Parathyroid adenoma (tissue), 2 donors: ENCODE results near the gene C5orf34.
"Not testable (repeated sequence)": the region's sequence is repeated elsewhere in the genome, so short reads cannot be mapped to it uniquely, and the experiment has no call there.

ENCODE experiments used
- H2AFZ ChIP-seq: fragments of 300-600 bp; sonication (generic); one replicate; pipeline ENCODE4 v1.7.0; 2017; ENCODE audit warnings: antibody characterized with exemption, mild to moderate bottlenecking
- H3K27ac ChIP-seq: fragments of 300-600 bp; sonication (generic); one replicate; pipeline ENCODE4 v1.7.0; 2017
- H3K27me3 ChIP-seq: fragments of 300-600 bp; sonication (generic); one replicate; pipeline ENCODE4 v1.7.0; 2017; ENCODE audit warnings: low read length; ENCODE audit not compliant: control insufficient read depth, insufficient read depth
- H3K36me3 ChIP-seq: fragments of 300-600 bp; sonication (generic); one replicate; pipeline ENCODE4 v1.7.0; 2017; ENCODE audit warnings: low read length; ENCODE audit not compliant: control insufficient read depth, insufficient read depth
- H3K4me1 ChIP-seq: fragments of 300-600 bp; sonication (generic); one replicate; pipeline ENCODE4 v1.7.0; 2017; ENCODE audit warnings: control low read depth
- H3K4me2 ChIP-seq: fragments of 300-600 bp; sonication (generic); one replicate; pipeline ENCODE4 v1.7.0; 2017; ENCODE audit warnings: low read length
- H3K4me3 ChIP-seq: fragments of 300-600 bp; sonication (generic); one replicate; pipeline ENCODE4 v1.7.0; 2017; ENCODE audit warnings: low read depth, low read length
- H3K79me2 ChIP-seq: fragments of 300-600 bp; sonication (generic); one replicate; pipeline ENCODE4 v1.7.0; 2017; ENCODE audit warnings: control low read depth
- H3K9ac ChIP-seq: fragments of 300-600 bp; sonication (generic); one replicate; pipeline ENCODE4 v1.7.0; 2017; ENCODE audit warnings: mild to moderate bottlenecking
- H3K9me3 ChIP-seq: fragments of 300-600 bp; sonication (generic); one replicate; pipeline ENCODE4 v1.7.0; 2017; ENCODE audit warnings: low read length; ENCODE audit not compliant: control insufficient read depth
- TF ChIP-seq, protein P1 (sequence below): fragments of 300-600 bp; sonication (generic); IDR thresholded peaks from one replicate; pipeline ENCODE4 v1.7.0; 2017; ENCODE audit warnings: antibody characterized with exemption, mild to moderate bottlenecking
- donor health status: primary hyperparathyroidism.

Gene C5orf34

DNA sequence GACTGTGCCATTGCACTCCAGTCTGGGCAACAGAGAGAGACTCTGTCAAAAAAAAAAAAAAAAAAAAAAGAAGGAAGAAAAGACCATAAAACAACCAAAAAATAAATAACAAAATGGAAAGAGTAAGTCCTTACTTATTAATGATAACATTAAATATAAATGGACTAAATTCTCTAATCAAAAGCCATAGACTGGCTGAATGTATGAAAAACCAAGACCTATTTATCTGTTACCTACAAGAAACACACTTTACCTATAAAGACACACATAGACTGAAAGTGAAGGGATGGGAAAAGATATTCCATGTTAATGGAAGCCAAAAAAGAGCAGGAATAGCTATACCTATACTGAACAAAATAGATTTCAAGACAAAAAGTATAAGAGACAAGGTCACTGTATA is 47.8 kb downstream of the C5orf34 start:
- Histone ChIP-seq H3K4me2 (no peak overlapping the region), H3K9ac (no peak overlapping the region), H3K79me2 (peaks cover 9% of the 10 kb centered on the region), H3K36me3 (no peaks in the 10 kb centered on the region), H3K27ac (no peak overlapping the region), H2AFZ (no peak overlapping the region), H3K27me3 (no peaks in the 10 kb centered on the region), H3K9me3 (no peaks in the 10 kb centered on the region), H3K4me3 (no peak overlapping the region), H3K4me1 (no peaks in the 10 kb centered on the region)
- TF ChIP-seq, protein P1, sequence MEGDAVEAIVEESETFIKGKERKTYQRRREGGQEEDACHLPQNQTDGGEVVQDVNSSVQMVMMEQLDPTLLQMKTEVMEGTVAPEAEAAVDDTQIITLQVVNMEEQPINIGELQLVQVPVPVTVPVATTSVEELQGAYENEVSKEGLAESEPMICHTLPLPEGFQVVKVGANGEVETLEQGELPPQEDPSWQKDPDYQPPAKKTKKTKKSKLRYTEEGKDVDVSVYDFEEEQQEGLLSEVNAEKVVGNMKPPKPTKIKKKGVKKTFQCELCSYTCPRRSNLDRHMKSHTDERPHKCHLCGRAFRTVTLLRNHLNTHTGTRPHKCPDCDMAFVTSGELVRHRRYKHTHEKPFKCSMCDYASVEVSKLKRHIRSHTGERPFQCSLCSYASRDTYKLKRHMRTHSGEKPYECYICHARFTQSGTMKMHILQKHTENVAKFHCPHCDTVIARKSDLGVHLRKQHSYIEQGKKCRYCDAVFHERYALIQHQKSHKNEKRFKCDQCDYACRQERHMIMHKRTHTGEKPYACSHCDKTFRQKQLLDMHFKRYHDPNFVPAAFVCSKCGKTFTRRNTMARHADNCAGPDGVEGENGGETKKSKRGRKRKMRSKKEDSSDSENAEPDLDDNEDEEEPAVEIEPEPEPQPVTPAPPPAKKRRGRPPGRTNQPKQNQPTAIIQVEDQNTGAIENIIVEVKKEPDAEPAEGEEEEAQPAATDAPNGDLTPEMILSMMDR: no peak

DNA sequence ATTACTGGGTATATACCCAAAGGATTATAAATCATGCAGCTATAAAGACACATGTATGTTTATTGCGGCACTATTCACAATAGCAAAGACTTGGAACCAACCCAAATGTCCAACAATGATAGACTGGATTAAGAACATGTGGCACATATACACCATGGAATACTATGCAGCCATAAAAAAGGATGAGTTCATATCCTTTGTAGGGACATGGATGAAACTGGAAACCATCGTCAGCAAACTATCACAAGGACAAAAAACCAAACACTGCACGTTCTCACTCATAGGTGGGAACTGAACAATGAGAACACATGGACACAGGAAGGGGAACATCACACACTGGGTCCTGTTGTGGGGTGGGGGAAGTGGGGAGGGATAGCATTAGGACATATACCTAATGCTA is 49.5 kb downstream of the C5orf34 start:
- not testable (repeated sequence) for H3K27ac ChIP-seq, H3K9me3 ChIP-seq, H3K36me3 ChIP-seq, H3K4me1 ChIP-seq, H3K27me3 ChIP-seq, H3K4me3 ChIP-seq, H3K4me2 ChIP-seq, H3K79me2 ChIP-seq, H3K9ac ChIP-seq, H2AFZ ChIP-seq

GRCh38 chr5:43461066-43461465 is 53.9 kb downstream of the C5orf34 start:
- no peaks in the 10 kb centered on the region for H3K36me3 ChIP-seq
- H2AFZ ChIP-seq: no peak overlapping the region
- peaks cover 5% of the 10 kb centered on the region for H3K79me2 ChIP-seq
- H3K4me2 ChIP-seq: no peak overlapping the region
- no peaks in the 10 kb centered on the region for H3K9me3 ChIP-seq
- TF ChIP-seq, protein P1: no peak
- no peaks in the 10 kb centered on the region for H3K4me1 ChIP-seq
- H3K27ac ChIP-seq: no peak overlapping the region
- no peak overlapping the region for H3K9ac ChIP-seq
- H3K27me3 ChIP-seq: no peaks in the 10 kb centered on the region
- no peak overlapping the region for H3K4me3 ChIP-seq

DNA sequence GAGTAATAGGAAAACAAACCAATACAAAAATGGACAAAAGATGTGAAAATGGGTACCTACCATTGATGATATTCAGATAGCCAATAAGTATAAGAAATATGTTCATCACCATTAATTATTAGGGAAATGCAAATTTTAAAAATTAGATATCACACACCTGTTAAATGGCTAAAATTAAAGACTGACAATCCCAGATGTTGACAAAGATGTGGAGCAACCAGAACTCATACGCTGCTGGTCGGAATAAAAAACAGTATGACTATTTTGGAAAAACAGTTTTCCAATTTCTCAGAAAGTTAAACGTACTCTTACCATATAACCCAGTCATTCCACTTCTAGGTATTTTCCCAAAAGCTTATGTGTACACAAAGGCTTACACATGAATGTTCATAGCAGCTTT is 58.4 kb downstream of the C5orf34 start:
- no peaks in the 10 kb centered on the region for H3K27me3 ChIP-seq
- no peaks in the 10 kb centered on the region for H3K9me3 ChIP-seq
- H3K27ac ChIP-seq: no peak overlapping the region
- H3K9ac ChIP-seq: no peak overlapping the region
- no peaks in the 10 kb centered on the region for H3K4me1 ChIP-seq
- no peaks in the 10 kb centered on the region for H3K36me3 ChIP-seq
- no peak overlapping the region for H2AFZ ChIP-seq
- H3K4me2 ChIP-seq: no peak overlapping the region
- H3K79me2 ChIP-seq: peaks cover 3% of the 10 kb centered on the region
- TF ChIP-seq, protein P1: no peak
- H3K4me3 ChIP-seq: no peak overlapping the region

DNA sequence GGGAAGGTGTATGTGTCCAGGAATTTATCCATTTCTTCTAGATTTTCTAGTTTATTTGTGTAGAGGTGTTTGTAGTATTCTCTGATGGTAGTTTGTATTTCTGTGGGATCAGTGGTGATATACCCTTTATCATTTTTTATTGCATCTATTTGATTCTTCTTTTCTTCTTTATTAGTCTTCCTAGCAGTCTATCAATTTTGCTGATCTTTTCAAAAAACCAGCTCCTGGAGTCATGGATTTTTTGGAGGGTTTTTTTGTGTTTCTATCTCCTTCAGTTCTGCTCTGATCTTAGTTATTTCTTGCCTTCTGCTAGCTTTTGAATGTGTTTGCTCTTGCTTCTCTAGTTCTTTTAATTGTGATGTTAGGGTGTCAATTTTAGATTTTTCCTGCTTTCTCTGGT is 73.4 kb downstream of the C5orf34 start:
- H2AFZ ChIP-seq, H3K4me3 ChIP-seq, H3K4me1 ChIP-seq, H3K27ac ChIP-seq, H3K36me3 ChIP-seq, H3K9ac ChIP-seq, H3K4me2 ChIP-seq, H3K79me2 ChIP-seq, H3K9me3 ChIP-seq, H3K27me3 ChIP-seq: not testable (repeated sequence)

GRCh38 chr5:43437062-43437660 is 77.8 kb downstream of the C5orf34 start:
- no peak overlapping the region for H3K4me3 ChIP-seq
- no peak overlapping the region for H2AFZ ChIP-seq
- H3K4me1 ChIP-seq: peaks cover 10% of the 10 kb centered on the region
- H3K9ac ChIP-seq: no peak overlapping the region
- H3K9me3 ChIP-seq: no peaks in the 10 kb centered on the region
- no peaks in the 10 kb centered on the region for H3K27me3 ChIP-seq
- H3K36me3 ChIP-seq: no peaks in the 10 kb centered on the region
- TF ChIP-seq, protein P1: no peak
- H3K27ac ChIP-seq: no peak overlapping the region
- no peak overlapping the region for H3K4me2 ChIP-seq
- no peaks in the 10 kb centered on the region for H3K79me2 ChIP-seq
